H1 (cell line): ENCODE results near the gene AMH. TPM values are rescaled to one million over a fixed set of nuclear protein-coding genes. Genes with fewer than 3 reads are reported as not detected.

Experiments used
- ASH2L ChIP-seq: fragments of 200-600, 300-600 bp; sonication (generic); IDR thresholded peaks from one replicate; pipeline ENCODE4 v1.7.1; 2017; ENCODE audit warnings: low read length
- BCL11A ChIP-seq, 2 experiments: IDR thresholded peaks; one replicate each; pipeline ENCODE4 v1.6.1; 2011; ENCODE audit warnings: low read depth in 2 of 2, low read length in 2 of 2, mild to moderate bottlenecking in 2 of 2
- CHD2 ChIP-seq: IDR thresholded peaks from 2 replicates; pipeline ENCODE4 v1.6.1; 2012; ENCODE audit warnings: low read length, improper control_type of control experiment
- EP300 ChIP-seq, 2 experiments: IDR thresholded peaks; 1 replicate in 1 of 2; 2 replicates in 1 of 2; pipeline ENCODE4 v1.6.1; 2011 to 2012; ENCODE audit warnings: low read depth in 2 of 2, low read length in 2 of 2, mild to moderate bottlenecking in 2 of 2, borderline replicate concordance in 1 of 2, inconsistent platforms in 1 of 2, moderate library complexity in 1 of 2
- MAFK ChIP-seq: IDR thresholded peaks from 2 replicates; pipeline ENCODE4 v1.6.1; 2012; ENCODE audit warnings: low read depth, mild to moderate bottlenecking, improper control_type of control experiment, low read length
- RNF2 ChIP-seq: fragments of 200-900, 300-1000 bp; sonication (generic); IDR thresholded peaks from 2 replicates; pipeline ENCODE4 v1.7.1; 2016; ENCODE audit warnings: borderline replicate concordance, low read depth, mild to moderate bottlenecking, antibody characterized with exemption, low read length; ENCODE audit not compliant: poor library complexity, severe bottlenecking; ENCODE audit errors: missing control alignments
- SP1 ChIP-seq: IDR thresholded peaks from 2 replicates; pipeline ENCODE4 v1.6.1; 2011; ENCODE audit warnings: low read depth, low read length
- SUZ12 ChIP-seq: fragments of 200-600 bp; sonication (generic); IDR thresholded peaks from 2 replicates; pipeline ENCODE4 v1.6.1; 2012; ENCODE audit warnings: mild to moderate bottlenecking, inconsistent platforms, low read length, moderate library complexity, mixed read lengths
- TAF7 ChIP-seq: optimal IDR thresholded peaks from 2 replicates; pipeline ENCODE3; 2011; ENCODE audit warnings: low read depth, mild to moderate bottlenecking, inconsistent platforms, low read length, moderate library complexity, borderline replicate concordance
- TEAD4 ChIP-seq: IDR thresholded peaks from 2 replicates; pipeline ENCODE4 v1.6.1; 2012; ENCODE audit warnings: low read depth, low read length, inconsistent platforms, mixed read lengths
- polyA plus RNA-seq, 7 experiments: library from polyadenylated mRNA; depleted of rRNA in 3 of 7; stranded (reverse) in 5 of 7; unstranded in 2 of 7; fragments of >200 nt in 5 of 7; fragments of 200-250 nt in 2 of 7; gene quantifications; 1 replicate in 5 of 7; 2 replicates in 1 of 7; 4 replicates in 1 of 7; pipeline versions ENCODE4 v1.2.1 to v1.2.3, GENCODE V29; 2011 to 2013; ENCODE audit warnings: missing spikeins in 2 of 7, mixed read lengths in 2 of 7
- total RNA-seq: library from RNA; stranded (reverse); fragmentation: NEBNext Ultra II Directional; extraction: Animal tissue kit (Norgen Biotek cat#: 25700); gene quantifications from 2 replicates; pipeline ENCODE4 v1.2.1, GENCODE V29; 2021

Gene AMH
- total and polyA plus RNA-seq, 2 of the 8 experiments (the other 6 are each of a cell fraction or from before 2014, with no cell fraction given), result 10.5 to 15.4 TPM

- TF ChIP-seq RNF2, result no peak
- TF ChIP-seq SUZ12, result no peak
- TF ChIP-seq MAFK, result no peak
- TF ChIP-seq BCL11A (IDR thresholded peaks at IDR 0.05; ENCODE audit: low read depth in 2 of 2, low read length in 2 of 2), result no peak
- no peak for TF ChIP-seq TAF7
- TF ChIP-seq CHD2, result no peak
- TF ChIP-seq TEAD4, result no peak
- no peak for TF ChIP-seq SP1
- no peak for TF ChIP-seq EP300 (IDR thresholded peaks at IDR 0.05; ENCODE audit: borderline replicate concordance in 1 of 2, low read depth in 2 of 2, low read length in 2 of 2)
- TF ChIP-seq ASH2L, result no peak
Measured at GRCh38 chr19:2278459-2279158, 29.5 kb downstream of the AMH start (continued).
